ENCODE results near the gene BORCS8.

The BORCS8 gene

GRCh38 chr19:19157808-19158207 is 34.1 kb downstream of the BORCS8 start:
- H3K9me3 ChIP-seq (ENCODE audit: insufficient read depth, low read depth, low read length), result no peaks in the 10 kb centered on the region
- no peaks in the 10 kb centered on the region for H3K4me1 ChIP-seq (ENCODE audit: insufficient read depth, low read length, poor library complexity, severe bottlenecking)
- H3K27me3 ChIP-seq (ENCODE audit: insufficient read depth, low read length, poor library complexity, severe bottlenecking), result no peaks in the 10 kb centered on the region
- no peaks in the 10 kb centered on the region for H3K9me2 ChIP-seq (replicated peaks; ENCODE audit: low read depth, low read length)
- H4K20me1 ChIP-seq (ENCODE audit: insufficient read depth, low read length, poor library complexity, severe bottlenecking), result no peaks in the 10 kb centered on the region
- H3K4me2 ChIP-seq (ENCODE audit: low read depth, low read length, poor library complexity, severe bottlenecking), result no peak overlapping the region
- no peak overlapping the region for H2AFZ ChIP-seq (ENCODE audit: low read length)
- no peaks in the 10 kb centered on the region for H3K79me2 ChIP-seq (ENCODE audit: insufficient read depth, low read length)
- no peak overlapping the region for H3K9ac ChIP-seq (ENCODE audit: low read depth, low read length, poor library complexity, severe bottlenecking)
- no peaks in the 10 kb centered on the region for H3K36me3 ChIP-seq (ENCODE audit: insufficient read depth, low read length)
- H3K4me3 ChIP-seq (ENCODE audit: low read length, poor library complexity, severe bottlenecking), result no peak overlapping the region
- TF ChIP-seq EZH2phosphoT487 (IDR thresholded peaks at IDR 0.05; ENCODE audit: borderline replicate concordance), result no peak
- no peak for TF ChIP-seq CTCF (conservative IDR thresholded peaks at IDR 0.05; ENCODE audit: low read length)
- H3F3A ChIP-seq (ENCODE audit: low read depth), result no peaks in the 10 kb centered on the region

GRCh38 chr19:19155495-19156219 is 36.3 kb downstream of the BORCS8 start:
- TF ChIP-seq CTCF (conservative IDR thresholded peaks at IDR 0.05; ENCODE audit: low read length) (no peak), EZH2phosphoT487 (IDR thresholded peaks at IDR 0.05; ENCODE audit: borderline replicate concordance) (no peak)
- no peaks in the 10 kb centered on the region for H4K20me1 ChIP-seq (ENCODE audit: insufficient read depth, low read length, poor library complexity, severe bottlenecking)
- H3K9me3 ChIP-seq (ENCODE audit: insufficient read depth, low read depth, low read length), result no peaks in the 10 kb centered on the region
- no peaks in the 10 kb centered on the region for H3K27me3 ChIP-seq (ENCODE audit: insufficient read depth, low read length, poor library complexity, severe bottlenecking)
- H3K36me3 ChIP-seq (ENCODE audit: insufficient read depth, low read length), result no peaks in the 10 kb centered on the region
- no peak overlapping the region for H3K4me2 ChIP-seq (ENCODE audit: low read depth, low read length, poor library complexity, severe bottlenecking)
- H2AFZ ChIP-seq (ENCODE audit: low read length), result no peak overlapping the region
- no peaks in the 10 kb centered on the region for H3K4me1 ChIP-seq (ENCODE audit: insufficient read depth, low read length, poor library complexity, severe bottlenecking)
- no peak overlapping the region for H3K9ac ChIP-seq (ENCODE audit: low read depth, low read length, poor library complexity, severe bottlenecking)
- H3K9me2 ChIP-seq (replicated peaks; ENCODE audit: low read depth, low read length), result no peaks in the 10 kb centered on the region
- H3F3A ChIP-seq (ENCODE audit: low read depth), result no peaks in the 10 kb centered on the region
- no peak overlapping the region for H3K4me3 ChIP-seq (ENCODE audit: low read length, poor library complexity, severe bottlenecking)
- H3K79me2 ChIP-seq (ENCODE audit: insufficient read depth, low read length), result no peaks in the 10 kb centered on the region

GRCh38 chr19:19154768-19155494 is 37.0 kb downstream of the BORCS8 start:
- H3K36me3 ChIP-seq (ENCODE audit: insufficient read depth, low read length), result no peaks in the 10 kb centered on the region
- H2AFZ ChIP-seq (ENCODE audit: low read length), result no peak overlapping the region
- no peaks in the 10 kb centered on the region for H3K4me1 ChIP-seq (ENCODE audit: insufficient read depth, low read length, poor library complexity, severe bottlenecking)
- H4K20me1 ChIP-seq (ENCODE audit: insufficient read depth, low read length, poor library complexity, severe bottlenecking), result no peaks in the 10 kb centered on the region
- no peaks in the 10 kb centered on the region for H3K9me2 ChIP-seq (replicated peaks; ENCODE audit: low read depth, low read length)
- H3K4me3 ChIP-seq (ENCODE audit: low read length, poor library complexity, severe bottlenecking), result no peak overlapping the region
- no peak overlapping the region for H3K9ac ChIP-seq (ENCODE audit: low read depth, low read length, poor library complexity, severe bottlenecking)
- no peaks in the 10 kb centered on the region for H3K79me2 ChIP-seq (ENCODE audit: insufficient read depth, low read length)
- H3K27me3 ChIP-seq (ENCODE audit: insufficient read depth, low read length, poor library complexity, severe bottlenecking), result no peaks in the 10 kb centered on the region
- no peaks in the 10 kb centered on the region for H3F3A ChIP-seq (ENCODE audit: low read depth)
- no peak for TF ChIP-seq CTCF (conservative IDR thresholded peaks at IDR 0.05; ENCODE audit: low read length)
- TF ChIP-seq EZH2phosphoT487 (IDR thresholded peaks at IDR 0.05; ENCODE audit: borderline replicate concordance), result no peak
- no peaks in the 10 kb centered on the region for H3K9me3 ChIP-seq (ENCODE audit: insufficient read depth, low read depth, low read length)
- no peak overlapping the region for H3K4me2 ChIP-seq (ENCODE audit: low read depth, low read length, poor library complexity, severe bottlenecking)
